DMS153 treated with DMSO at 0.1 percent for 48 hours (cell line): Measurements from ENCODE around the gene EPB41L2.
"Not testable (repeated sequence)": the region's sequence is repeated elsewhere in the genome, so short reads cannot be mapped to it uniquely, and the experiment has no call there.

Experiments used
- DNase-seq: peaks from one replicate; lab custom pipeline; 2025; ENCODE audit not compliant: unreplicated experiment; lab: John Stamatoyannopoulos, UW

EPB41L2 gene

GRCh38 chr6:130920969-130921368, 142.1 kb downstream of the EPB41L2 start:
- no peak for DNase-seq

GRCh38 chr6:130918171-130918570, 144.9 kb downstream of the EPB41L2 start:
- DNase-seq = no peak

- not testable (repeated sequence) for DNase-seq
Observed at GRCh38 chr6:130915606-130916005, 147.4 kb downstream of the EPB41L2 start.

- no peak for DNase-seq
Observed at GRCh38 chr6:130913120-130913519, 149.9 kb downstream of the EPB41L2 start.

GRCh38 chr6:130912434-130912833, 150.6 kb downstream of the EPB41L2 start:
- DNase-seq = no peak

- no peak for DNase-seq
Observed at GRCh38 chr6:130908958-130909357, 154.1 kb downstream of the EPB41L2 start.

GRCh38 chr6:130908188-130908587, 154.9 kb downstream of the EPB41L2 start:
- DNase-seq = no peak

- DNase-seq = no peak
Observed at GRCh38 chr6:130907687-130908086, 155.4 kb downstream of the EPB41L2 start.

- DNase-seq = no peak
Observed at GRCh38 chr6:130906736-130907381, 156.2 kb downstream of the EPB41L2 start.

GRCh38 chr6:130903602-130904001, 159.4 kb downstream of the EPB41L2 start:
- no peak for DNase-seq

GRCh38 chr6:130903007-130903406, 160.0 kb downstream of the EPB41L2 start:
- DNase-seq = no peak

- DNase-seq = no peak
Observed at GRCh38 chr6:130900913-130901312, 162.1 kb downstream of the EPB41L2 start.

- no peak for DNase-seq
Observed at GRCh38 chr6:130896249-130896648, 166.8 kb downstream of the EPB41L2 start.

- no peak for DNase-seq
Observed at GRCh38 chr6:130895516-130895915, 167.5 kb downstream of the EPB41L2 start.

GRCh38 chr6:130893766-130894165, 169.3 kb downstream of the EPB41L2 start:
- no peak for DNase-seq

GRCh38 chr6:130893277-130893676, 169.8 kb downstream of the EPB41L2 start:
- no peak for DNase-seq

- no peak for DNase-seq
Observed at GRCh38 chr6:130890521-130890971, 172.5 kb downstream of the EPB41L2 start.

- no peak for DNase-seq
Observed at GRCh38 chr6:130889423-130889822, 173.6 kb downstream of the EPB41L2 start.

- DNase-seq = no peak
Observed at GRCh38 chr6:130888246-130888645, 174.8 kb downstream of the EPB41L2 start.

- no peak for DNase-seq
Observed at GRCh38 chr6:130886966-130887365, 176.1 kb downstream of the EPB41L2 start.

- peak; percentile 53 for DNase-seq
Observed at GRCh38 chr6:130885392-130886192, 177.5 kb downstream of the EPB41L2 start.

- DNase-seq = no peak
Observed at GRCh38 chr6:130882370-130882769, 180.7 kb downstream of the EPB41L2 start.
